SK-N-SH treated with all-trans-retinoic acid at 6 μM for 48 hours (cell line): ENCODE measurements around the gene FAAP24.

Experiments used
- CSDC2 ChIP-seq: fragments of 250-450 bp; sonication (Bioruptor Pico); IDR thresholded peaks from 2 replicates; pipeline ENCODE4 v1.5.0; 2020; ENCODE audit warnings: mild to moderate bottlenecking, moderate library complexity
- GLIS3 ChIP-seq: fragments of 250-450 bp; sonication (Bioruptor Pico); IDR thresholded peaks from 2 replicates; pipeline ENCODE4 v1.5.0; 2020; ENCODE audit warnings: mild to moderate bottlenecking, moderate library complexity
- ISL1 ChIP-seq: fragments of 250-450 bp; sonication (Bioruptor Pico); IDR thresholded peaks from 2 replicates; pipeline ENCODE4 v2.1.2; 2022; ENCODE audit warnings: mild to moderate bottlenecking, moderate library complexity
- PPARA ChIP-seq: fragments of 250-450 bp; sonication (Bioruptor Pico); IDR thresholded peaks from 2 replicates; pipeline ENCODE4 v1.5.0; 2020; ENCODE audit warnings: mild to moderate bottlenecking, borderline replicate concordance
- SNAI2 ChIP-seq: fragments of 250-450 bp; sonication (Bioruptor Pico); IDR thresholded peaks from 2 replicates; pipeline ENCODE4 v1.5.0; 2020; ENCODE audit warnings: mild to moderate bottlenecking, moderate library complexity
- TOX ChIP-seq: fragments of 250-450 bp; sonication (Bioruptor Pico); IDR thresholded peaks from 2 replicates; pipeline ENCODE4 v1.8.0; 2021; ENCODE audit warnings: mild to moderate bottlenecking, moderate library complexity, borderline replicate concordance
- ZFP3 ChIP-seq: fragments of 250-450 bp; sonication (Bioruptor Pico); IDR thresholded peaks from 2 replicates; pipeline ENCODE4 v1.5.0; 2020; ENCODE audit warnings: mild to moderate bottlenecking, moderate library complexity
- ZFP30 ChIP-seq: fragments of 450-650 bp; formaldehyde crosslinking; IDR thresholded peaks from 2 replicates; pipeline ENCODE4 v1.5.0; 2022; ENCODE audit warnings: mild to moderate bottlenecking, moderate library complexity
- ZNF565 ChIP-seq: fragments of 450-650 bp; formaldehyde crosslinking; conservative IDR thresholded peaks from 2 replicates; pipeline ENCODE4 v1.5.0; 2020; ENCODE audit warnings: low read depth, mild to moderate bottlenecking, moderate library complexity
- ZNF8 ChIP-seq: fragments of 450-650 bp; formaldehyde crosslinking; IDR thresholded peaks from 2 replicates; pipeline ENCODE4 v1.5.0; 2020; ENCODE audit warnings: mild to moderate bottlenecking, moderate library complexity
- TF ChIP-seq, protein P1 (sequence below): fragments of 250-450 bp; sonication (Bioruptor Pico); IDR thresholded peaks from 2 replicates; pipeline ENCODE4 v1.5.1; 2020; ENCODE audit warnings: low read depth, mild to moderate bottlenecking, moderate library complexity
- TF ChIP-seq, protein P2 (sequence below): fragments of 250-450 bp; sonication (Bioruptor Pico); IDR thresholded peaks from 2 replicates; pipeline ENCODE4 v1.8.0; 2020; ENCODE audit warnings: mild to moderate bottlenecking, moderate library complexity, borderline replicate concordance
- TF ChIP-seq, protein P3 (sequence below): fragments of 250-450 bp; sonication (Bioruptor Pico); IDR thresholded peaks from 2 replicates; pipeline ENCODE4 v1.8.0; 2021; ENCODE audit warnings: low read depth, mild to moderate bottlenecking, moderate library complexity, borderline replicate concordance

DNA sequence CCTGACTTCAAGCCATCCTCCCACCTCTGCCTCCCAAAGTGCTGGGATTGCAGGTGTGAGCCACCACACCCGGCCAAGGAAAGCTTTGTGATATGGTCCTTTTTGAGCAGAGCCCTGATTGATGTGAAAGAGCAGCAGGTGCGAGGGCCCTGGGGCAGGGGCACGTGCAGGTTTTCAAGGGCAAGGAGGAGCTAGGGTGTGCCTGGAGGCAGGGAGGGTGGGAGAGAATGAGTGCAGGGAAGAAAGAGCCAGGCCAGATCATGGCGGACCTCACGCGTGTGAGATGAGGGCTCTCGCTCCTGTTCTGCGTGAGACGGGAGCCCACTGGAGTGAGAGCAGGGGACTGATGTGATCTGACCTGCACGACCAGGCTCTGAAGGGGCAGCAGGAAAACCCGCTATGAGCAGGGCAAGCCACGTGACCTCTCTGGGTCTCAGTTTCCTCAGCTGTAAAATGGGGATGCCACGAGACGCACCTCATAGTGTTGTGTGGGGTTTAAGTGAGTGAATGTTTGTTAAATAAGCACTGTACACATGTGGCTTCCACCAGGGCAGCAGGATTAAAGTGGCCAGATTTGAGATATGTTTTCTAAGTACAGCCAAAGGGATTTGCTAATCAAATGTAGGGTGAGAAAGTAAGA is 25.8 kb downstream of the FAAP24 start:
- TF ChIP-seq ZNF565 (CRISPR knock-in tag): no peak
- TF ChIP-seq SNAI2: no peak
- no peak for TF ChIP-seq ZFP30
- TF ChIP-seq ZFP3 (CRISPR knock-in tag): no peak
- TF ChIP-seq, protein P1, sequence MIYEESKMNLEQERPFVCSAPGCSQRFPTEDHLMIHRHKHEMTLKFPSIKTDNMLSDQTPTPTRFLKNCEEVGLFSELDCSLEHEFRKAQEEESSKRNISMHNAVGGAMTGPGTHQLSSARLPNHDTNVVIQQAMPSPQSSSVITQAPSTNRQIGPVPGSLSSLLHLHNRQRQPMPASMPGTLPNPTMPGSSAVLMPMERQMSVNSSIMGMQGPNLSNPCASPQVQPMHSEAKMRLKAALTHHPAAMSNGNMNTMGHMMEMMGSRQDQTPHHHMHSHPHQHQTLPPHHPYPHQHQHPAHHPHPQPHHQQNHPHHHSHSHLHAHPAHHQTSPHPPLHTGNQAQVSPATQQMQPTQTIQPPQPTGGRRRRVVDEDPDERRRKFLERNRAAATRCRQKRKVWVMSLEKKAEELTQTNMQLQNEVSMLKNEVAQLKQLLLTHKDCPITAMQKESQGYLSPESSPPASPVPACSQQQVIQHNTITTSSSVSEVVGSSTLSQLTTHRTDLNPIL (CRISPR knock-in tag): no peak
- no peak for TF ChIP-seq ZNF8 (CRISPR knock-in tag)
- TF ChIP-seq, protein P2, sequence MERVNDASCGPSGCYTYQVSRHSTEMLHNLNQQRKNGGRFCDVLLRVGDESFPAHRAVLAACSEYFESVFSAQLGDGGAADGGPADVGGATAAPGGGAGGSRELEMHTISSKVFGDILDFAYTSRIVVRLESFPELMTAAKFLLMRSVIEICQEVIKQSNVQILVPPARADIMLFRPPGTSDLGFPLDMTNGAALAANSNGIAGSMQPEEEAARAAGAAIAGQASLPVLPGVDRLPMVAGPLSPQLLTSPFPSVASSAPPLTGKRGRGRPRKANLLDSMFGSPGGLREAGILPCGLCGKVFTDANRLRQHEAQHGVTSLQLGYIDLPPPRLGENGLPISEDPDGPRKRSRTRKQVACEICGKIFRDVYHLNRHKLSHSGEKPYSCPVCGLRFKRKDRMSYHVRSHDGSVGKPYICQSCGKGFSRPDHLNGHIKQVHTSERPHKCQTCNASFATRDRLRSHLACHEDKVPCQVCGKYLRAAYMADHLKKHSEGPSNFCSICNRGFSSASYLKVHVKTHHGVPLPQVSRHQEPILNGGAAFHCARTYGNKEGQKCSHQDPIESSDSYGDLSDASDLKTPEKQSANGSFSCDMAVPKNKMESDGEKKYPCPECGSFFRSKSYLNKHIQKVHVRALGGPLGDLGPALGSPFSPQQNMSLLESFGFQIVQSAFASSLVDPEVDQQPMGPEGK (CRISPR knock-in tag): no peak
- no peak for TF ChIP-seq ISL1 (CRISPR knock-in tag)
- TF ChIP-seq GLIS3 (CRISPR knock-in tag): no peak
- TF ChIP-seq, protein P3, sequence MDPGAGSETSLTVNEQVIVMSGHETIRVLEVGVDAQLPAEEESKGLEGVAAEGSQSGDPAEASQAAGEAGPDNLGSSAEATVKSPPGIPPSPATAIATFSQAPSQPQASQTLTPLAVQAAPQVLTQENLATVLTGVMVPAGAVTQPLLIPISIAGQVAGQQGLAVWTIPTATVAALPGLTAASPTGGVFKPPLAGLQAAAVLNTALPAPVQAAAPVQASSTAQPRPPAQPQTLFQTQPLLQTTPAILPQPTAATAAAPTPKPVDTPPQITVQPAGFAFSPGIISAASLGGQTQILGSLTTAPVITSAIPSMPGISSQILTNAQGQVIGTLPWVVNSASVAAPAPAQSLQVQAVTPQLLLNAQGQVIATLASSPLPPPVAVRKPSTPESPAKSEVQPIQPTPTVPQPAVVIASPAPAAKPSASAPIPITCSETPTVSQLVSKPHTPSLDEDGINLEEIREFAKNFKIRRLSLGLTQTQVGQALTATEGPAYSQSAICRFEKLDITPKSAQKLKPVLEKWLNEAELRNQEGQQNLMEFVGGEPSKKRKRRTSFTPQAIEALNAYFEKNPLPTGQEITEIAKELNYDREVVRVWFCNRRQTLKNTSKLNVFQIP: no peak
- TF ChIP-seq CSDC2 (CRISPR knock-in tag): no peak
- no peak for TF ChIP-seq TOX
- no peak for TF ChIP-seq PPARA (CRISPR knock-in tag)
